ENCODE data around the gene GP1BA. TPM values are rescaled to one million over a fixed set of nuclear protein-coding genes. Genes with fewer than 3 reads are reported as not detected.

Gene GP1BA
- total and polyA plus RNA-seq, 2 of the 8 experiments (the other 6 are each of a cell fraction or from before 2014, with no cell fraction given), result not detected

DNA sequence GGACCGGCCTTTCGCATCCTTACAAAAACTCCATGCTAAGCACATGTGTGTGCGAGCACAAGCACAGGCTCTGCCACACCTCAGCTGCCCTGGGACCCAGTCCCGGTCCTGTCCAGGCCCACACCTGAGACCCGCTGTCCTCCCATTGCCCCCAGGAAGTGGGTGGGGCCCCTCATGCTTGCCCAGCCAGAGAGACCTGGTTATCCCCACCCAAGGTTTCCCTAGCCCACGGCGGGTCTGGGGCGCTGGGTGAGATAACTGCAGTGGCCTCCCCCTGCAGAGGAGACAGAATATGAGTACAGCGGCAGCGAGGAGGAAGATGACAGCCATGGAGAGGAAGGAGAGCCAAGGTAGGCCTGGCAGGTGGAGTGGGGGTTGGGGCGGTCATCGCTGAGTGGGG lies 45.2 kb upstream of the GP1BA start:
- H3K4me3 ChIP-seq (ENCODE audit: extremely low read depth in 1 of 4, insufficient read depth in 2 of 4, low read depth in 3 of 4, low read length in 4 of 4), result no peak overlapping the region
- H2AFZ ChIP-seq (ENCODE audit: low read length), result no peak overlapping the region
- H4K8ac ChIP-seq (ENCODE audit: extremely low read depth, insufficient read depth, low read length), result no peak overlapping the region; the same call in 1 of the 2 replicates
- no peak overlapping the region for H2BK12ac ChIP-seq (ENCODE audit: low read depth, low read length)
- H3K18ac ChIP-seq (ENCODE audit: extremely low read depth, low read length), result no peak overlapping the region
- no peak overlapping the region for H4K5ac ChIP-seq (ENCODE audit: insufficient read length, low read depth, low read length)
- H3K9ac ChIP-seq (replicated peaks in 1 of 4; ENCODE audit: extremely low read depth in 1 of 4, low read depth in 3 of 4, low read length in 3 of 4), result no peak overlapping the region
- H3K27ac ChIP-seq (ENCODE audit: low read depth, low read length), result no peak overlapping the region
- 90% methylated on average over 11 of the region's 12 CpGs; no CpG with 5 or more reads in 1 of the 2 experiments for WGBS, 2 experiments (ENCODE audit: extremely low coverage in 1 of 2, insufficient coverage in 1 of 2, insufficient read length in 1 of 2, insufficient replicate concordance in 2 of 2, low coverage in 1 of 2, low lambda C conversion rate in 2 of 2, missing lambda C conversion rate in 1 of 2)
- no peak overlapping the region for H3K23ac ChIP-seq (ENCODE audit: insufficient read length)
- H3K23me2 ChIP-seq (ENCODE audit: low read depth, low read length), result no peaks in the 10 kb centered on the region
- H3K36me3 ChIP-seq (ENCODE audit: control insufficient read depth in 2 of 4, insufficient read depth in 4 of 4, low read length in 3 of 4), result peaks cover 8 to 48% (median 31%) of the 10 kb centered on the region in 4 experiments
- H2AK5ac ChIP-seq (ENCODE audit: low read depth, low read length), result no peak overlapping the region
- no peak overlapping the region for H2BK5ac ChIP-seq (ENCODE audit: low read depth, low read length)
- H3K14ac ChIP-seq (ENCODE audit: insufficient read length), result no peak overlapping the region
- H3K4ac ChIP-seq (replicated peaks; ENCODE audit: insufficient read length, low read depth, low read length), result no peak overlapping the region
- no peaks in the 10 kb centered on the region for H3K79me1 ChIP-seq (ENCODE audit: low read depth, low read length)
- TF ChIP-seq HDAC6 (IDR thresholded peaks at IDR 0.05; ENCODE audit: low read depth, low read length) (no peak), NRF1 (IDR thresholded peaks at IDR 0.05; ENCODE audit: low read depth, low read length) (no peak), POLR2AphosphoS5 (IDR thresholded peaks at IDR 0.05; ENCODE audit: low read depth, low read length) (no peak), TBP (IDR thresholded peaks at IDR 0.05; ENCODE audit: low read depth, low read length) (no peak), BRCA1 (IDR thresholded peaks at IDR 0.05; ENCODE audit: low read depth, low read length) (no peak), FOSL1 (IDR thresholded peaks at IDR 0.05; ENCODE audit: insufficient read depth, low read depth, low read length) (no peak)
- TF ChIP-seq, protein P1, sequence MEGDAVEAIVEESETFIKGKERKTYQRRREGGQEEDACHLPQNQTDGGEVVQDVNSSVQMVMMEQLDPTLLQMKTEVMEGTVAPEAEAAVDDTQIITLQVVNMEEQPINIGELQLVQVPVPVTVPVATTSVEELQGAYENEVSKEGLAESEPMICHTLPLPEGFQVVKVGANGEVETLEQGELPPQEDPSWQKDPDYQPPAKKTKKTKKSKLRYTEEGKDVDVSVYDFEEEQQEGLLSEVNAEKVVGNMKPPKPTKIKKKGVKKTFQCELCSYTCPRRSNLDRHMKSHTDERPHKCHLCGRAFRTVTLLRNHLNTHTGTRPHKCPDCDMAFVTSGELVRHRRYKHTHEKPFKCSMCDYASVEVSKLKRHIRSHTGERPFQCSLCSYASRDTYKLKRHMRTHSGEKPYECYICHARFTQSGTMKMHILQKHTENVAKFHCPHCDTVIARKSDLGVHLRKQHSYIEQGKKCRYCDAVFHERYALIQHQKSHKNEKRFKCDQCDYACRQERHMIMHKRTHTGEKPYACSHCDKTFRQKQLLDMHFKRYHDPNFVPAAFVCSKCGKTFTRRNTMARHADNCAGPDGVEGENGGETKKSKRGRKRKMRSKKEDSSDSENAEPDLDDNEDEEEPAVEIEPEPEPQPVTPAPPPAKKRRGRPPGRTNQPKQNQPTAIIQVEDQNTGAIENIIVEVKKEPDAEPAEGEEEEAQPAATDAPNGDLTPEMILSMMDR (IDR thresholded peaks at IDR 0.05; ENCODE audit: control extremely low read depth in 1 of 3, insufficient read depth in 1 of 3, low read depth in 1 of 3, low read length in 3 of 3), result no peak
- no peak overlapping the region for H2BK15ac ChIP-seq (ENCODE audit: low read length)
- H3K27me3 ChIP-seq (replicated peaks in 1 of 4; ENCODE audit: control insufficient read depth in 3 of 4, extremely low read depth in 1 of 4, insufficient read depth in 3 of 4, low read length in 3 of 4), result no peaks in the 10 kb centered on the region
- no peak overlapping the region for H4K91ac ChIP-seq (replicated peaks; ENCODE audit: insufficient read length, low read length)
- no peak overlapping the region for H3K56ac ChIP-seq (replicated peaks; ENCODE audit: insufficient read length, low read depth, low read length)
- no peak for DNase-seq (ENCODE audit: low read depth in 1 of 2, low spot score in 2 of 2)
- no peak overlapping the region for H2BK20ac ChIP-seq (ENCODE audit: low read length)
- H4K20me1 ChIP-seq (replicated peaks in 1 of 2; ENCODE audit: control insufficient read depth in 1 of 2, insufficient read depth in 2 of 2, low read length in 2 of 2), result peaks cover 0 to 2% of the 10 kb centered on the region in 2 experiments
- no peak overlapping the region for H2BK120ac ChIP-seq (replicated peaks; ENCODE audit: low read depth, low read length)
- no peak for FAIRE-seq
- H3K9me3 ChIP-seq (ENCODE audit: insufficient read depth in 2 of 2, low read depth in 1 of 2, low read length in 1 of 2), result no peaks in the 10 kb centered on the region
- ChIA-PET CTCF (ENCODE audit: partially characterized antibody) (interaction anchor here (0.8 to 5.2 kb wide), 8 partner anchors 9 to 320 kb away, joined by 3 to 24 read pairs (median 6); partner anchors contain the start of genes GLTPD2 and MED11), POLR2A (ENCODE audit: partially characterized antibody) (no interaction called here)
- H3K4me2 ChIP-seq (ENCODE audit: insufficient read depth in 1 of 2, low read depth in 2 of 2, low read length in 2 of 2), result no peak overlapping the region
- H3K79me2 ChIP-seq (ENCODE audit: control insufficient read depth in 1 of 2, insufficient read depth in 2 of 2, low read length in 2 of 2), result no peaks in the 10 kb centered on the region
- peaks cover 0 to 1% (median 0%) of the 10 kb centered on the region in 4 experiments; a peak in 1 of 7 replicates for H3K4me1 ChIP-seq (replicated peaks in 1 of 4; ENCODE audit: control insufficient read depth in 3 of 4, insufficient read depth in 4 of 4, low read length in 3 of 4)
